Stromal cell of bone marrow (primary cell): ENCODE measurements around the gene PRR5L.

Experiments used
- DNase-seq: peaks from one replicate; pipeline ENCODE4 v3.0.0-alpha.2; 2012; ENCODE audit warnings: low read depth

PRR5L gene

GRCh38 chr11:36358436-36358835, 62.3 kb downstream of the PRR5L start:
- no peak for DNase-seq

GRCh38 chr11:36360318-36360717, 64.2 kb downstream of the PRR5L start:
- DNase-seq = no peak

- no peak for DNase-seq
Measured at GRCh38 chr11:36360826-36361415, 64.8 kb downstream of the PRR5L start.

GRCh38 chr11:36361472-36361871, 65.4 kb downstream of the PRR5L start:
- no peak for DNase-seq

GRCh38 chr11:36361901-36362391, 65.9 kb downstream of the PRR5L start:
- peak; percentile 62 for DNase-seq

- no peak for DNase-seq
Measured at GRCh38 chr11:36362902-36363301, 66.8 kb downstream of the PRR5L start.

GRCh38 chr11:36363361-36364268, 67.5 kb downstream of the PRR5L start:
- no peak for DNase-seq

- no peak for DNase-seq
Measured at GRCh38 chr11:36364551-36365325, 68.7 kb downstream of the PRR5L start.

- no peak for DNase-seq
Measured at GRCh38 chr11:36365907-36366306, 69.8 kb downstream of the PRR5L start.

- no peak for DNase-seq
Measured at GRCh38 chr11:36367806-36368680, 72.0 kb downstream of the PRR5L start.

- DNase-seq = no peak
Measured at GRCh38 chr11:36371181-36371580, 75.1 kb downstream of the PRR5L start.

GRCh38 chr11:36371590-36371989, 75.5 kb downstream of the PRR5L start:
- DNase-seq = no peak

- peak; percentile 85 for DNase-seq
Measured at GRCh38 chr11:36372101-36372771, 76.1 kb downstream of the PRR5L start.

GRCh38 chr11:36373016-36374010, 77.2 kb downstream of the PRR5L start:
- DNase-seq = no peak

GRCh38 chr11:36374726-36375125, 78.6 kb downstream of the PRR5L start:
- DNase-seq = no peak

- DNase-seq = no peak
Measured at GRCh38 chr11:36375353-36376008, 79.4 kb downstream of the PRR5L start.

GRCh38 chr11:36376009-36376887, 80.2 kb downstream of the PRR5L start:
- no peak for DNase-seq
